H1 (cell line): ENCODE measurements around the gene CTNND2. TPM values are rescaled to one million over a fixed set of nuclear protein-coding genes. Genes with fewer than 3 reads are reported as not detected.

Experiments
- CTCF ChIA-PET: fragments of 300-600 bp; sonication (Branson Sonifier 250); formaldehyde crosslinking; loops from one replicate; lab custom pipeline; 2021; ENCODE audit not compliant: partially characterized antibody; lab: Charles Lee
- POLR2A ChIA-PET: fragments of 300-600 bp; sonication (Branson Sonifier 250); formaldehyde crosslinking; loops from one replicate; lab custom pipeline; 2021; ENCODE audit warnings: inconsistent platforms; ENCODE audit not compliant: partially characterized antibody; lab: Charles Lee
- DNase-seq, 2 experiments: peaks; one replicate each; pipeline versions ENCODE4 v3.0.0 to v3.0.0-alpha.2; 2010 to 2022; ENCODE audit warnings: low spot score in 2 of 2, low read depth in 1 of 2, mixed read lengths in 1 of 2
- FAIRE-seq: peaks from 2 replicates; lab custom pipeline; 2011; peaks lifted over from hg19 to GRCh38; lab: Jason Lieb, UNC
- H2AFZ ChIP-seq: 2 replicates; pipeline ENCODE4 v1.8.1; 2012; ENCODE audit warnings: low read length, inconsistent platforms
- H2AK5ac ChIP-seq: 2 replicates; pipeline ENCODE4 v1.6.1; 2013; ENCODE audit warnings: low read depth, low read length
- H2BK120ac ChIP-seq: replicated peaks from 2 replicates; pipeline ENCODE3; 2013; ENCODE audit warnings: low read depth, low read length, inconsistent platforms
- H2BK12ac ChIP-seq: 2 replicates; pipeline ENCODE4 v1.6.1; 2013; ENCODE audit warnings: low read depth, low read length
- H2BK15ac ChIP-seq: 2 replicates; pipeline ENCODE4 v1.6.1; 2013; ENCODE audit warnings: low read length
- H2BK20ac ChIP-seq: 2 replicates; pipeline ENCODE4 v1.6.1; 2013; ENCODE audit warnings: low read length
- H2BK5ac ChIP-seq: 2 replicates; pipeline ENCODE4 v1.6.1; 2013; ENCODE audit warnings: low read depth, low read length
- H3K14ac ChIP-seq: 2 replicates; pipeline ENCODE4 v1.6.1; 2013; ENCODE audit warnings: inconsistent platforms; ENCODE audit not compliant: insufficient read length
- H3K18ac ChIP-seq: 2 replicates; pipeline ENCODE4 v1.6.1; 2013; ENCODE audit warnings: low read length; ENCODE audit errors: extremely low read depth
- H3K23ac ChIP-seq: 2 replicates; pipeline ENCODE4 v1.6.1; 2013; ENCODE audit warnings: inconsistent platforms; ENCODE audit not compliant: insufficient read length
- H3K23me2 ChIP-seq: 2 replicates; pipeline ENCODE4 v1.6.1; 2013; ENCODE audit warnings: low read depth, low read length
- H3K27ac ChIP-seq: 2 replicates; pipeline ENCODE4 v1.6.1; 2011; ENCODE audit warnings: low read depth, low read length, inconsistent platforms
- H3K27me3 ChIP-seq, 4 experiments: replicated peaks in 1 of 4; 1 replicate in 1 of 4; 2 replicates in 3 of 4; pipeline versions ENCODE4 v1.6.1 to v1.8.1; 2011 to 2013; ENCODE audit warnings: low read length in 3 of 4, mild to moderate bottlenecking in 3 of 4, inconsistent platforms in 2 of 4, mixed read lengths in 2 of 4, moderate library complexity in 1 of 4; ENCODE audit not compliant: control insufficient read depth in 3 of 4, insufficient read depth in 3 of 4; ENCODE audit errors: extremely low read depth in 1 of 4
- H3K36me3 ChIP-seq, 4 experiments: 2 replicates each; pipeline versions ENCODE4 v1.6.1 to v1.8.1; 2011 to 2013; ENCODE audit warnings: mild to moderate bottlenecking in 4 of 4, low read length in 3 of 4, moderate library complexity in 2 of 4, control low read depth in 1 of 4, inconsistent platforms in 1 of 4; ENCODE audit not compliant: insufficient read depth in 4 of 4, control insufficient read depth in 2 of 4
- H3K4ac ChIP-seq: replicated peaks from 2 replicates; pipeline ENCODE3; 2013; ENCODE audit warnings: low read length, low read depth, mixed read lengths, inconsistent platforms; ENCODE audit not compliant: insufficient read length
- H3K4me1 ChIP-seq, 4 experiments: replicated peaks in 1 of 4; 1 replicate in 1 of 4; 2 replicates in 3 of 4; pipeline versions ENCODE4 v1.6.1 to v1.8.1; 2011 to 2013; ENCODE audit warnings: low read length in 3 of 4, inconsistent platforms in 2 of 4, mixed read lengths in 1 of 4; ENCODE audit not compliant: insufficient read depth in 4 of 4, control insufficient read depth in 3 of 4
- H3K4me2 ChIP-seq, 2 experiments: 2 replicates each; pipeline versions ENCODE4 v1.6.1 to v1.8.1; 2011 to 2013; ENCODE audit warnings: low read depth in 2 of 2, low read length in 2 of 2, control low read depth in 1 of 2, inconsistent platforms in 1 of 2, mild to moderate bottlenecking in 1 of 2; ENCODE audit not compliant: insufficient read depth in 1 of 2
- H3K4me3 ChIP-seq, 4 experiments: fragments of 200-600, 300-600 bp in 1 of 4; sonication (generic), shearing (Covaris generic), sonication (Bioruptor Twin) in 1 of 4; 2 replicates each; pipeline versions ENCODE4 v1.5.1 to v1.8.1; 2011 to 2016; ENCODE audit warnings: low read length in 4 of 4, low read depth in 3 of 4, control low read depth in 2 of 4, inconsistent platforms in 2 of 4, mild to moderate bottlenecking in 2 of 4, mixed read lengths in 1 of 4, moderate library complexity in 1 of 4; ENCODE audit not compliant: insufficient read depth in 2 of 4; ENCODE audit errors: extremely low read depth in 1 of 4
- H3K56ac ChIP-seq: replicated peaks from 2 replicates; pipeline ENCODE3; 2013; ENCODE audit warnings: low read depth, mild to moderate bottlenecking, mixed read lengths, low read length, inconsistent platforms; ENCODE audit not compliant: insufficient read length
- H3K79me1 ChIP-seq: 2 replicates; pipeline ENCODE4 v1.6.1; 2013; ENCODE audit warnings: low read depth, low read length, control low read depth
- H3K79me2 ChIP-seq, 2 experiments: 2 replicates each; pipeline versions ENCODE4 v1.6.1 to v1.8.1; 2012 to 2013; ENCODE audit warnings: low read length in 2 of 2, mild to moderate bottlenecking in 2 of 2, inconsistent platforms in 1 of 2; ENCODE audit not compliant: insufficient read depth in 2 of 2, control insufficient read depth in 1 of 2
- H3K9ac ChIP-seq, 4 experiments: replicated peaks in 1 of 4; 1 replicate in 1 of 4; 2 replicates in 3 of 4; pipeline versions ENCODE4 v1.6.1 to v1.8.1; 2011 to 2013; ENCODE audit warnings: low read depth in 3 of 4, low read length in 3 of 4, control low read depth in 2 of 4, mild to moderate bottlenecking in 2 of 4, moderate library complexity in 2 of 4, inconsistent platforms in 1 of 4; ENCODE audit errors: extremely low read depth in 1 of 4
- H3K9me3 ChIP-seq, 2 experiments: 2 replicates each; pipeline versions ENCODE4 v1.6.1 to v1.8.1; 2012 to 2013; ENCODE audit warnings: mild to moderate bottlenecking in 2 of 2, moderate library complexity in 2 of 2, control low read depth in 1 of 2, inconsistent platforms in 1 of 2, low read depth in 1 of 2, low read length in 1 of 2, mixed read lengths in 1 of 2; ENCODE audit not compliant: insufficient read depth in 2 of 2
- H4K20me1 ChIP-seq, 2 experiments: replicated peaks in 1 of 2; 2 replicates each; pipeline versions ENCODE3 to v1.8.1; 2011 to 2013; ENCODE audit warnings: inconsistent platforms in 2 of 2, low read length in 2 of 2, mild to moderate bottlenecking in 1 of 2; ENCODE audit not compliant: insufficient read depth in 2 of 2, control insufficient read depth in 1 of 2
- H4K5ac ChIP-seq: 2 replicates; pipeline ENCODE4 v1.6.1; 2013; ENCODE audit warnings: low read length, low read depth, mixed read lengths, inconsistent platforms; ENCODE audit not compliant: insufficient read length
- H4K8ac ChIP-seq: 2 replicates; pipeline ENCODE4 v1.8.0; 2013; ENCODE audit warnings: mild to moderate bottlenecking, moderate library complexity, low read length, inconsistent platforms; ENCODE audit not compliant: insufficient read depth; ENCODE audit errors: extremely low read depth
- H4K91ac ChIP-seq: replicated peaks from 2 replicates; pipeline ENCODE3; 2013; ENCODE audit warnings: low read length, mixed read lengths, inconsistent platforms; ENCODE audit not compliant: insufficient read length
- ATF3 ChIP-seq: IDR thresholded peaks from 2 replicates; pipeline ENCODE4 v1.6.1; 2011; ENCODE audit warnings: low read depth, mild to moderate bottlenecking, low read length; ENCODE audit not compliant: insufficient read depth
- EP300 ChIP-seq, 2 experiments: IDR thresholded peaks; 1 replicate in 1 of 2; 2 replicates in 1 of 2; pipeline ENCODE4 v1.6.1; 2011 to 2012; ENCODE audit warnings: low read depth in 2 of 2, low read length in 2 of 2, mild to moderate bottlenecking in 2 of 2, borderline replicate concordance in 1 of 2, inconsistent platforms in 1 of 2, moderate library complexity in 1 of 2
- FOSL1 ChIP-seq: IDR thresholded peaks from 2 replicates; pipeline ENCODE4 v1.6.1; 2011; ENCODE audit warnings: mild to moderate bottlenecking, low read depth, low read length, moderate library complexity; ENCODE audit not compliant: insufficient read depth
- GABPA ChIP-seq: IDR thresholded peaks from 2 replicates; pipeline ENCODE4 v1.6.1; 2011; ENCODE audit warnings: mild to moderate bottlenecking, low read length, moderate library complexity, borderline replicate concordance; ENCODE audit not compliant: insufficient read depth
- GTF2F1 ChIP-seq: IDR thresholded peaks from 2 replicates; pipeline ENCODE4 v1.6.1; 2012; ENCODE audit warnings: low read depth, low read length, improper control_type of control experiment, borderline replicate concordance
- KDM5A ChIP-seq: fragments of 200-600 bp; IDR thresholded peaks from 2 replicates; pipeline ENCODE4 v1.7.1; 2012; ENCODE audit warnings: mild to moderate bottlenecking, low read length, inconsistent platforms, mixed read lengths
- MAFK ChIP-seq: IDR thresholded peaks from 2 replicates; pipeline ENCODE4 v1.6.1; 2012; ENCODE audit warnings: low read depth, mild to moderate bottlenecking, improper control_type of control experiment, low read length
- NRF1 ChIP-seq: IDR thresholded peaks from 2 replicates; pipeline ENCODE4 v1.6.1; 2011; ENCODE audit warnings: mild to moderate bottlenecking, low read depth, low read length, improper control_type of control experiment
- POU5F1 ChIP-seq: IDR thresholded peaks from 2 replicates; pipeline ENCODE4 v1.6.1; 2011; ENCODE audit warnings: low read depth, mild to moderate bottlenecking, low read length, moderate library complexity
- SUZ12 ChIP-seq: fragments of 200-600 bp; sonication (generic); IDR thresholded peaks from 2 replicates; pipeline ENCODE4 v1.6.1; 2012; ENCODE audit warnings: mild to moderate bottlenecking, inconsistent platforms, low read length, moderate library complexity, mixed read lengths
- TEAD4 ChIP-seq: IDR thresholded peaks from 2 replicates; pipeline ENCODE4 v1.6.1; 2012; ENCODE audit warnings: low read depth, low read length, inconsistent platforms, mixed read lengths
- YY1 ChIP-seq: IDR thresholded peaks from 2 replicates; pipeline ENCODE4 v1.6.1; 2011; ENCODE audit warnings: low read depth, mild to moderate bottlenecking, low read length
- WGBS, 2 experiments: shearing (Covaris generic) in 1 of 2; methylation state at CpG; one replicate each; pipeline versions ENCODE4 v1.1.6 to v1.1.7; 2013 to 2015; ENCODE audit warnings: low lambda C conversion rate in 2 of 2, mixed read lengths in 2 of 2, inconsistent platforms in 1 of 2, low coverage in 1 of 2, missing lambda C conversion rate in 1 of 2; ENCODE audit not compliant: insufficient replicate concordance in 2 of 2, insufficient coverage in 1 of 2, insufficient read length in 1 of 2; ENCODE audit errors: extremely low coverage in 1 of 2, missing lambda C conversion rate in 1 of 2; 5-methylcytosine and 5-hydroxymethylcytosine counted together
- polyA plus RNA-seq, 7 experiments: library from polyadenylated mRNA; depleted of rRNA in 3 of 7; stranded (reverse) in 5 of 7; unstranded in 2 of 7; fragments of >200 nt in 5 of 7; fragments of 200-250 nt in 2 of 7; gene quantifications; 1 replicate in 5 of 7; 2 replicates in 1 of 7; 4 replicates in 1 of 7; pipeline versions ENCODE4 v1.2.1 to v1.2.3, GENCODE V29; 2011 to 2013; ENCODE audit warnings: missing spikeins in 2 of 7, mixed read lengths in 2 of 7
- total RNA-seq: library from RNA; stranded (reverse); fragmentation: NEBNext Ultra II Directional; extraction: Animal tissue kit (Norgen Biotek cat#: 25700); gene quantifications from 2 replicates; pipeline ENCODE4 v1.2.1, GENCODE V29; 2021
- TF ChIP-seq, protein P1 (sequence below): IDR thresholded peaks from 2 replicates; pipeline ENCODE4 v1.6.1; 2012; ENCODE audit warnings: inconsistent platforms

Gene CTNND2
- total and polyA plus RNA-seq, 2 of the 8 experiments (the other 6 are each of a cell fraction or from before 2014, with no cell fraction given): 7.4 to 14.2 TPM

GRCh38 chr5:11364531-11364930 is 539.7 kb downstream of the CTNND2 start:
- Histone ChIP-seq H3K27me3 (no peaks in the 10 kb centered on the region), H4K5ac (no peak overlapping the region), H3K4ac (no peak overlapping the region), H2BK120ac (no peak overlapping the region), H3K56ac (no peak overlapping the region), H4K91ac (no peak overlapping the region), H3K9me3 (no peaks in the 10 kb centered on the region), H2BK5ac (no peak overlapping the region), H3K14ac (no peak overlapping the region), H4K20me1 (no peaks in the 10 kb centered on the region), H2AK5ac (no peak overlapping the region), H3K9ac (no peak overlapping the region), H3K79me1 (no peaks in the 10 kb centered on the region), H3K23me2 (no peaks in the 10 kb centered on the region), H3K18ac (no peak overlapping the region), H3K4me1 (no peaks in the 10 kb centered on the region), H4K8ac (no peak overlapping the region), H3K79me2 (no peaks in the 10 kb centered on the region), H3K4me2 (no peak overlapping the region), H2AFZ (no peak overlapping the region), H3K23ac (no peak overlapping the region), H2BK20ac (no peak overlapping the region), H3K4me3 (no peak overlapping the region), H2BK12ac (no peak overlapping the region), H2BK15ac (no peak overlapping the region), H3K36me3 (no peaks in the 10 kb centered on the region), H3K27ac (no peak overlapping the region)
- CTCF ChIA-PET: interaction anchor here (1.0 kb wide), 1 partner anchor 18 kb away, joined by 3 read pairs; no protein-coding TSS in a partner anchor
- TF ChIP-seq, protein P1, sequence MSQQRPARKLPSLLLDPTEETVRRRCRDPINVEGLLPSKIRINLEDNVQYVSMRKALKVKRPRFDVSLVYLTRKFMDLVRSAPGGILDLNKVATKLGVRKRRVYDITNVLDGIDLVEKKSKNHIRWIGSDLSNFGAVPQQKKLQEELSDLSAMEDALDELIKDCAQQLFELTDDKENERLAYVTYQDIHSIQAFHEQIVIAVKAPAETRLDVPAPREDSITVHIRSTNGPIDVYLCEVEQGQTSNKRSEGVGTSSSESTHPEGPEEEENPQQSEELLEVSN: no peak
- TF ChIP-seq FOSL1 (no peak), SUZ12 (no peak), YY1 (no peak), GABPA (no peak), TEAD4 (no peak), GTF2F1 (no peak), ATF3 (no peak), MAFK (no peak), POU5F1 (no peak), EP300 (IDR thresholded peaks at IDR 0.05; ENCODE audit: borderline replicate concordance in 1 of 2, low read depth in 2 of 2, low read length in 2 of 2) (no peak), NRF1 (no peak), KDM5A (no peak)
- DNase-seq (no peak), FAIRE-seq (no peak)
- WGBS, 2 experiments: 91% methylated on average over 11 of the region's 11 CpGs; no CpG with 5 or more reads in 1 of the 2 experiments
- POLR2A ChIA-PET: no interaction called here
